Measurements from ENCODE around the gene MAFG.

- TF ChIP-seq CTCF (IDR thresholded peaks at IDR 0.05 in 8 of 11, conservative IDR thresholded peaks at IDR 0.05 in 3 of 11) (no peak), POLR2AphosphoS5 (IDR thresholded peaks at IDR 0.05) (no peak)
These were observed 32.1 kb downstream of the MAFG start for GRCh38 chr17:81895400-81895799.
